Right lobe of liver (tissue), 6 donors: ENCODE measurements around the gene RABL2A. TPM values are rescaled to one million over a fixed set of nuclear protein-coding genes. Genes with fewer than 3 reads are reported as not detected.

ENCODE experiments used
- ATAC-seq, 4 donors: fragments of 200-7000 bp; cut with Tn5 transposase; one replicate each; pipeline ENCODE4 v1.9.1; 2020; ENCODE audit warnings: mild to moderate bottlenecking in 4 of 4, moderate library complexity in 4 of 4
- DNase-seq, 3 donors: peaks; one replicate each; pipeline ENCODE4 v3.0.0-alpha.2; 2020
- H3K27ac ChIP-seq, 3 donors: fragments of 200-600 bp; one replicate each; pipeline ENCODE4 v1.8.0; 2022
- H3K27me3 ChIP-seq, 2 donors: fragments of 200-600 bp; one replicate each; pipeline ENCODE4 v1.8.0; 2022
- H3K36me3 ChIP-seq, 4 donors: fragments of 200-600 bp; sonication (generic) in 1 of 4; one replicate each; pipeline versions ENCODE4 v1.5.1 to v1.8.0; 2017 to 2022; ENCODE audit warnings: control low read depth in 1 of 4
- H3K4me1 ChIP-seq, 4 donors: fragments of 200-600 bp; sonication (generic) in 1 of 4; one replicate each; pipeline versions ENCODE4 v1.5.1 to v1.8.0; 2017 to 2022; ENCODE audit warnings: control low read depth in 1 of 4
- H3K4me3 ChIP-seq, 3 donors: fragments of 200-600 bp; one replicate each; pipeline ENCODE4 v1.8.0; 2022
- H3K9me3 ChIP-seq, 4 donors: fragments of 200-600 bp; sonication (generic) in 1 of 4; one replicate each; pipeline versions ENCODE4 v1.5.1 to v1.8.0; 2017 to 2022; ENCODE audit warnings: control low read depth in 1 of 4
- CTCF ChIP-seq, 4 donors: fragments of 200-600 bp in 3 of 4; fragments of 450-650 bp in 1 of 4; IDR thresholded peaks; one replicate each; pipeline versions ENCODE4 v1.5.1 to v1.8.0; 2016 to 2022; ENCODE audit warnings: antibody characterized with exemption in 4 of 4, mild to moderate bottlenecking in 2 of 4
- POLR2A ChIP-seq: fragments of 450-650 bp; IDR thresholded peaks from one replicate; pipeline ENCODE4 v1.6.1; 2017; ENCODE audit warnings: antibody characterized with exemption, mild to moderate bottlenecking
- WGBS: methylation state at CpG from one replicate; pipeline ENCODE4 v1.1.6; 2018; ENCODE audit warnings: low coverage, low lambda C conversion rate; ENCODE audit not compliant: insufficient coverage; ENCODE audit errors: missing lambda C conversion rate; 5-methylcytosine and 5-hydroxymethylcytosine counted together
- intact Hi-C, 2 donors: fragments of 100-400 bp; cut with DNase I; formaldehyde crosslinking; loops; one replicate each; pipeline versions ENCODE4 v1.11.2 to v1.14.1; 2022
- total RNA-seq, 6 experiments: library from RNA; depleted of rRNA in 2 of 6; stranded (reverse); fragments of >200 nt in 2 of 6; fragmentation: NEBNext Ultra II Directional in 3 of 6; extraction: Animal tissue kit (Norgen Biotek cat#: 25700) in 3 of 6; gene quantifications; one replicate each; pipeline versions ENCODE4 v1.1.0 to v1.2.4, GENCODE V29; 2016 to 2023
- donor health status: DM: no; HTN: yes; CAD: no.
- donor health status: DM: no; HTN: no; CAD: no.
- donor health status: DM: no; HTN: no; CAD: no.
- donor health status: DM: no; HTN: yes; CAD: no.
- donor health status: DM: no; HTN: yes; CAD: no.

The RABL2A gene
- total RNA-seq, 6 experiments from 2014 or later = 0.92 to 11.0 (median 6.9) TPM

DNA sequence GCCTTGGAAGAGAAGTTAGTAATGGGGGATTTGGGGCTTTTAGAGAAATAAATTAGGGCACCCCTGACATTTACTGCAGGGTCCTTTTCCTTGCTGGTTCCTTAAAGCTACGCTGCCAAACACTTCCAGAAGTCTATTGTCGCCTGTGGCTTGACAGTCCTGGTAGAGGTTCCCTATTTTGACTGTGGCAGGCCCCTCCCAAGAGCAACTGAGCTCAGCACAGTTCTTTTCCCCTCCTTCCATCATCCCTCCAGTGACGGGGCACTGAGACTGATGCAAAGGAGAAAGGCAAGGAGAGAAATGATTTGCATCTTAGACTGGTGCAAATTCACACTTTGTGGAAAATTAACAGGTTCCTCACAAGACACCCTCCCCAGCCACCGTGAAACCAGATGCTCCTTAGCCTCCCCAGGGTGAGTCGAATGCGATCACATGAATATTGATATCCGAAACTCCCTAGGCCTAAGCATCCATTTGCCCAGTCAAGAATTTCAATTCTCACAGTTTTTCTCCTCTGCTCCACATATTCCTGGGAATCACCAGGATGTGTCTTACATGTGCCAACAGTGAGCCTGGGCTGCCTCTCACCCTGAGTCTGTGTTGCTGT is 45.4 kb downstream of the RABL2A start:
- 88% methylated on average over 2 of the region's 7 CpGs for WGBS
- no peaks in the 10 kb centered on the region for H3K36me3 ChIP-seq
- H3K4me3 ChIP-seq = no peak overlapping the region
- H3K27ac ChIP-seq = no peak overlapping the region
- ATAC-seq = no peak
- no peaks in the 10 kb centered on the region for H3K9me3 ChIP-seq
- intact Hi-C loops = no loop called here
- no peaks in the 10 kb centered on the region for H3K27me3 ChIP-seq
- TF ChIP-seq POLR2A (no peak), CTCF (IDR thresholded peaks at IDR 0.05) (no peak)
- H3K4me1 ChIP-seq = no peaks in the 10 kb centered on the region
- DNase-seq = no peak

DNA sequence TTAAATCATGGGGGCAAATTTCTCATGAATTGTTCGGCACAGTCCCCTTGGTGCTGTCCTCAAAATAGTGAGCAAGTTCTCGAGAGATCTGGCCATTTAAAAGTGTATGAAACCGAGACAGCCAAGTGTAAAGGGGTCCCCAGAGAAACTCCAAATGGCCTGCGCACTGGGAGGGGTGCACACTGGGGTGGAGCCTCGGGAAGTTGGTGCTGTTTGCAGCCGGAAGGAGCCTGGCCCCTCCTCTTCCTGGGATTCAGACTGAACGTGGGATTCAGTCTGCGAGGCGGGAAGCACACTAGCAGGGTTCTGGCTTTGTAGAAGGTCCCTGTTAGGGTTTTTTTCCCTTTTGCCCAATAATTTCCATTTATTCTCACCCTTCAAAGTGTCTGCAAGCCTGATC is 48.8 kb downstream of the RABL2A start:
- Histone ChIP-seq H3K9me3 (no peaks in the 10 kb centered on the region), H3K4me3 (no peak overlapping the region), H3K27me3 (no peaks in the 10 kb centered on the region), H3K36me3 (no peaks in the 10 kb centered on the region), H3K4me1 (no peaks in the 10 kb centered on the region), H3K27ac (no peak overlapping the region)
- intact Hi-C loops = no loop called here
- TF ChIP-seq CTCF (IDR thresholded peaks at IDR 0.05) (no peak), POLR2A (no peak)
- ATAC-seq (no peak), DNase-seq (no peak)
- 62% methylated on average over 2 of the region's 9 CpGs for WGBS

DNA sequence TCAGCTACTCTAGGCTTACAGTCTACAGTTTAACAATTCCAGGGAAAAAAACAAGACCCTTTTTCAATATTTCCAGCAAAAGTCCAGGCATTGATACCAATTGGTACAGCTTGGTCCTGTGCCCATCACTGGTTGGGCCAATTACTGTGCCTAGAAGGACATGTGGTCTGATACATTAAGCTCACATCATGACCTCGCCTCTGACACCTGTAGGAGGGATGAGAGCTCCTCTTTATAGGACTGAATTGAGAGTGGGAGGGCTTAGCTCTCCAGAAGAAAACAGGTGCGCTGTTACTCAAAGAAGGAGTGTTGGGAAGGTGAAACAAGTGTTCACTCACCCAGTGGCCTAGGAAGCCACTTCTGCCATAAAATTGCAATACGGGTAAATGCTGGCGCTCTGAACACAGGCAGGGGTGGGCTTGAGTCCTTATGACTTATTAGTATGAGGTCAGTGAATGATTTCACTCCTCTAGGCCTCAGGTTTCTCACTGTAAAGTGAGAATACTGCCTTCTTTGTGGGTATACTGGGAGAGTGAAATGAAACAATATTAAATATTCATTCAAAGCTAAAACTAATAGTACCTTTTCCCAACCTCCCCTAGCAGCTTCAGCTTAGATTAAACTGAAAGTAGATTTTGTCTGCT is 49.7 kb downstream of the RABL2A start:
- intact Hi-C loops = no loop called here
- ATAC-seq (no peak), DNase-seq (no peak)
- no peak overlapping the region for H3K27ac ChIP-seq
- no peaks in the 10 kb centered on the region for H3K36me3 ChIP-seq
- WGBS = 95% methylated on average over 3 of the region's 4 CpGs
- no peaks in the 10 kb centered on the region for H3K4me1 ChIP-seq
- no peak for TF ChIP-seq CTCF (IDR thresholded peaks at IDR 0.05)
- TF ChIP-seq POLR2A = no peak
- H3K4me3 ChIP-seq = no peak overlapping the region
- no peaks in the 10 kb centered on the region for H3K9me3 ChIP-seq
- no peaks in the 10 kb centered on the region for H3K27me3 ChIP-seq

DNA sequence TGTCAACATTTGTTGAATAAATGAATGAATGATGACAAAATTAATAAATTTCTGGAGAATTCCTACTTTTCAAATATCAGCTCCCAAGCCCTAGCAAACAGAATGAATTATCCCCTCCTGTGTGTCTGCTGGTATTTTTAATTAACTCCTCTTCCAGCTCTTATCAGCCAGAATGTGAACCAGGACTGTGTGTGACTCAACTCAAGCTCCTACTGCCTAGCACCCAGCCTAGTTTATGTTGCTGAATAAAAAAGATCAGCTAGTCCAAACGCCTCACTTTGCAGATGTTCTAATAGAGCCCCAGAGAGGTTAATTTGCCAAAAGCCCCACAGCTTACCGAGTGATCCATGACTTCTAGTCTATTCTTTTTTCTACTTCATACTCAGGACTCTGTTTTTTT is 50.3 kb downstream of the RABL2A start:
- TF ChIP-seq POLR2A = no peak
- no peak for TF ChIP-seq CTCF (IDR thresholded peaks at IDR 0.05)
- H3K9me3 ChIP-seq = no peaks in the 10 kb centered on the region
- WGBS = 63% methylated on average over 2 of the region's 2 CpGs
- no peak for ATAC-seq
- intact Hi-C loops = no loop called here
- no peaks in the 10 kb centered on the region for H3K27me3 ChIP-seq
- no peak overlapping the region for H3K4me3 ChIP-seq
- DNase-seq = no peak
- H3K36me3 ChIP-seq = no peaks in the 10 kb centered on the region
- no peak overlapping the region for H3K27ac ChIP-seq
- H3K4me1 ChIP-seq = no peaks in the 10 kb centered on the region
